HG03060 (cell line): ENCODE data around the gene CRACR2B.

Experiments
- ATAC-seq: cut with Tn5 transposase; IDR thresholded peaks from one replicate; pipeline ENCODE4 v1.9.1; 2021; ENCODE audit warnings: low read depth, moderate number of reproducible peaks; ENCODE audit not compliant: unreplicated experiment

CRACR2B gene

GRCh38 chr11:825366-826226 is 2.1 kb upstream of the CRACR2B start:
- ATAC-seq: no peak

GRCh38 chr11:826227-826621 is 1.5 kb upstream of the CRACR2B start:
- no peak for ATAC-seq

GRCh38 chr11:826836-827145 is 928 bp upstream of the CRACR2B start:
- no peak for ATAC-seq

- ATAC-seq: no peak
Measured at GRCh38 chr11:827146-827896, 398 bp upstream of the CRACR2B start.

- no peak for ATAC-seq
Measured at GRCh38 chr11:828506-829175, 922 bp downstream of the CRACR2B start.

- no peak for ATAC-seq
Measured at GRCh38 chr11:829176-829846, 1.6 kb downstream of the CRACR2B start.

GRCh38 chr11:829847-830294 is 2.2 kb downstream of the CRACR2B start:
- no peak for ATAC-seq

- ATAC-seq: no peak
Measured at GRCh38 chr11:830295-831117, 2.8 kb downstream of the CRACR2B start.

GRCh38 chr11:831118-831864 is 3.6 kb downstream of the CRACR2B start:
- ATAC-seq: no peak

GRCh38 chr11:831961-832528 is 4.3 kb downstream of the CRACR2B start:
- ATAC-seq: no peak

GRCh38 chr11:832529-833113 is 4.9 kb downstream of the CRACR2B start, which contains the start of gene CD151:
Gene CD151, plus strand, starts transcription at chr11:832952. Its CDS starts 3,118 bp downstream, at chr11:836070.
- no peak for ATAC-seq

- no peak for ATAC-seq
Measured at GRCh38 chr11:833114-833791, 5.5 kb downstream of the CRACR2B start.

- no peak for ATAC-seq
Measured at GRCh38 chr11:833849-834311, 6.2 kb downstream of the CRACR2B start.

- no peak for ATAC-seq
Measured at GRCh38 chr11:834371-835316, 6.9 kb downstream of the CRACR2B start.

- ATAC-seq: no peak
Measured at GRCh38 chr11:836274-836673, 8.6 kb downstream of the CRACR2B start.

GRCh38 chr11:836700-837099 is 9.0 kb downstream of the CRACR2B start:
- no peak for ATAC-seq
